Measurements from ENCODE around the gene LGALS3BP. TPM values are rescaled to one million over a fixed set of nuclear protein-coding genes. Genes with fewer than 3 reads are reported as not detected.
A peak's percentile ranks its signal among the peaks of the same experiment; 100 is the strongest.

Gene LGALS3BP
- total RNA-seq, 2 experiments from 2014 or later, result 48.0 to 49.5 TPM

DNA sequence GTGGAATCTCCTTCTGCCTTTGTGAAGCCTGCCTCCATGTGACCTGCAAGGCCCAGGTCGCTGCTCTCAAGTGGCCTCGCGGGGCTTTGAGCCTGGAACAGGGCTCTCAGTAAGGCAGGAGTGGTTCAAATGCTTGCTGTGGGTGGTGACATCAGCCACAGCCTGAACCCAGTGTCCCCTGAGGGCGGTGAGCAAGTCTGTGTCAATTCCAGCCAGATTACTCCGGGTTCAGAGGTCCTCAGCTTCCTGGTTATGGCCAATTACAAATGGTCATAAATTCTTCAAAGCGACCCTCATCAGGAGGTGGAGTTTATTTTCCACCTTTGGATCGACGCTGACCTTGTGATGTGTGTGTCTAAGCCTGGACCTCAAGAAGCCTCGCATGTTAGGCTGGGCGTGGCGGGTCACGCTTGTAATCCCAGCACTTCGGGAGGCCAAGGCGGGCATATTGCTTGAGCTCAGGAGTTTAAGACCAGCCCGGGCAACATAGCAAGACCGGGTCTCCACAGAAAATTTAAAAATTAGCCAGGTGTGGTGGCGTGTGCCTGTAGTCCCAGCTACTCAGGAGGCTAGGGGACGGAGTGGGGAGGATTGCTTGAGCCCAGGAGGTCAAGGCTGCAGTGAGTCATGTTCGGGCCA is 17.3 kb downstream of the LGALS3BP start:
- no peak overlapping the region for H3K27ac Mint-ChIP-seq
- H3K4me3 Mint-ChIP-seq, result no peak overlapping the region
- DNase-seq, result no peak
- intact Hi-C loops (cut with micrococcal nuclease), result no loop called here
- no peaks in the 10 kb centered on the region for H3K36me3 Mint-ChIP-seq
- H3K4me1 Mint-ChIP-seq (ENCODE audit: low read depth), result no peaks in the 10 kb centered on the region
- ChIA-PET POLR2A (no interaction called here), CTCF (interaction anchor here (1.6 kb wide), 1 partner anchor 97 kb away, joined by 6 read pairs; no protein-coding TSS in a partner anchor)
- no peaks in the 10 kb centered on the region for H3K9me3 Mint-ChIP-seq
- no peaks in the 10 kb centered on the region for H3K27me3 Mint-ChIP-seq

DNA sequence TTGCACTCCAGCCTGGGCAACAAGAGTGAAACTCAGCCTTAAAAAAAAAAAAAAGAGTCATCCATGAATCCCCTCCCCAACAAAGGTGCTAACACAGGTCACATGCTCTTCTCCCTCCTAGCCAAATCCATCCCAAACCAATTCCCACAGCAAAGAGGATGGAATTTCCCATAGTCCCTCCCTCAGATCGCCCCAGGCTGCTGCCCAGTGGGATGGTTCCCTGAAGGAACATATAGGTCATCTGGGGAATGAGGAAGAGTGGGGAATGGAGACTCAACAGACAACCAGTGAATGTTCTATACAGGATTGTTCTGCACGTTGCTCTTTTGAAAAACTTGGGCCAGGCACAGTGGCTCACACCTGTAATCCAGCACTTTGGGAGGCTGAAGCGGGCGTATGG is 18.2 kb downstream of the LGALS3BP start:
- ChIA-PET CTCF (interaction anchor here (1.6 kb wide), 1 partner anchor 96 kb away, joined by 6 read pairs; no protein-coding TSS in a partner anchor), POLR2A (no interaction called here)
- DNase-seq, result no peak
- Mint-ChIP-seq H3K4me1 (ENCODE audit: low read depth) (no peaks in the 10 kb centered on the region), H3K27me3 (peaks cover 2% of the 10 kb centered on the region), H3K4me3 (no peak overlapping the region), H3K9me3 (no peaks in the 10 kb centered on the region), H3K27ac (no peak overlapping the region), H3K36me3 (no peaks in the 10 kb centered on the region)
- intact Hi-C loops (cut with micrococcal nuclease), result no loop called here

DNA sequence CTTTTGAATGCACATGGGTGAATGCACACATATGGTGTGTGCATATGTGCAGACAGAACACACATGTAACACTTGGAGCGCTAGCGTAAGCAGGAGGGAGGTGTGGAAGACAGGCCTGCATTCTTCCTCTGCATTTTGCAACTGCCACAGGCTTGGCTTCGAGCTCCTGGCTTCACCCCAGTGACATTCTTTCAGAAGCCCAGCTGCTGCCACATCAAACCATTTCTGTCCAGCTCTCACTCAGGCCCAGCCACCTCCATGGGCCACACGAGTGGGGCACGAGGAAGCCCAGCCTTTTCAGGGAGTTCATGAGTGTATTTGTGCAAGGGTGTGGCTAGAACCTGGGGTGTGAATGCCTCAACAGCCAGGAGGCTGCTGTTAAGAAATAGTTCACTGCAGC is 18.8 kb downstream of the LGALS3BP start:
- ChIA-PET POLR2A (no interaction called here), CTCF (no interaction called here)
- Mint-ChIP-seq H3K4me3 (no peak overlapping the region), H3K9me3 (no peaks in the 10 kb centered on the region), H3K36me3 (no peaks in the 10 kb centered on the region), H3K27ac (no peak overlapping the region), H3K27me3 (peaks cover 2% of the 10 kb centered on the region), H3K4me1 (ENCODE audit: low read depth) (no peaks in the 10 kb centered on the region)
- no peak for DNase-seq
- intact Hi-C loops (cut with micrococcal nuclease), result no loop called here

DNA sequence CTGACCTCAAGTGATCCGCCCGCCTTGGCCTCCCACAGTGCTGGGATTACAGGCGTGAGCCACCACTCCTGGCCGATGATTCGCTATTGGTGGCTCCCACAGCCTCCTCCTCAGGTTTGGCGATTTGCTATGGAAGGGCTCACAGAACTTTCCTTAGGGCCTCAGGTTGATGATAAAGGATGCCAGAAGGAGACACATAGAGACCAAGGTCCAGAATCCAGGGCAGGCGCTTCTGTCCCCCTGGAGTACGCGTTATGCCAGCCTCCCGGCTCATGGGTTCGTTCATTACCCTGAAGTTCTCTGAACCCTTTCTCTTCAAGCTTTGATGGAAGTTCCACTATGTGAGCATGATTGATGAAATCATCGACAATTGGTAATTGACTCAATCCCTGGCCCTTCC is 19.9 kb downstream of the LGALS3BP start:
- Mint-ChIP-seq H3K27me3 (peaks cover 2% of the 10 kb centered on the region), H3K9me3 (no peaks in the 10 kb centered on the region), H3K36me3 (no peaks in the 10 kb centered on the region), H3K27ac (no peak overlapping the region), H3K4me3 (no peak overlapping the region), H3K4me1 (ENCODE audit: low read depth) (peaks cover 2% of the 10 kb centered on the region)
- ChIA-PET CTCF (interaction anchor here (1.0 kb wide), 1 partner anchor 94 kb away, joined by 3 read pairs; no protein-coding TSS in a partner anchor), POLR2A (no interaction called here)
- DNase-seq, result no peak
- intact Hi-C loops (cut with micrococcal nuclease), result no loop called here

DNA sequence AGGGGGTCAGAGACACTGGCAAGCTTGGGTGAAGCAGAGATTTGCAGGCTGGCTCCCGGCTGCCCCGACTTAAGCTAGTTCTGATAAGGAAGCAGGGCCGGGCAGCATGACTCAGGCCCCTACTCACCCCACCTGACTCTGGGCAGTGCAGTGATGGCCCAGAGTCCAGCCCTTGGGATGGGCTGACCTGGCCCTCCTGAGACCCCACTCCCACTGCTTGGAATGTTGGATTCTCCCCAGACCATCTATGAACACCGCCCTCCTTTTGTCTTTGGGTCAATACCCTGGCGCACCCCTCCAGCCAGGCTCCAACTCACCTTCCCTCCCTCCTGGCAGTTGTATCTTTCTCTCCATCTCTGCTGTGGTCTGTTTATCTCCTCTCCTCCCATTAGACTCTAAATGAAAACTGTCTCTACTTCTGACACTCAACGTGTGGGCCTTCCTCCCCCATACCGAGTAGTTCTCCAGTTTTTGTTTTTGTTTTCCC is 21.0 kb downstream of the LGALS3BP start:
- ChIA-PET POLR2A (no interaction called here), CTCF (interaction anchor here (1.0 kb wide), 1 partner anchor 93 kb away, joined by 3 read pairs; no protein-coding TSS in a partner anchor)
- no peak for DNase-seq
- intact Hi-C loops (cut with micrococcal nuclease), result no loop called here
- H3K27ac Mint-ChIP-seq, result no peak overlapping the region
- H3K36me3 Mint-ChIP-seq, result no peaks in the 10 kb centered on the region
- no peak overlapping the region for H3K4me3 Mint-ChIP-seq
- H3K9me3 Mint-ChIP-seq, result no peaks in the 10 kb centered on the region
- H3K27me3 Mint-ChIP-seq, result peaks cover 2% of the 10 kb centered on the region
- peaks cover 2% of the 10 kb centered on the region for H3K4me1 Mint-ChIP-seq (ENCODE audit: low read depth)

DNA sequence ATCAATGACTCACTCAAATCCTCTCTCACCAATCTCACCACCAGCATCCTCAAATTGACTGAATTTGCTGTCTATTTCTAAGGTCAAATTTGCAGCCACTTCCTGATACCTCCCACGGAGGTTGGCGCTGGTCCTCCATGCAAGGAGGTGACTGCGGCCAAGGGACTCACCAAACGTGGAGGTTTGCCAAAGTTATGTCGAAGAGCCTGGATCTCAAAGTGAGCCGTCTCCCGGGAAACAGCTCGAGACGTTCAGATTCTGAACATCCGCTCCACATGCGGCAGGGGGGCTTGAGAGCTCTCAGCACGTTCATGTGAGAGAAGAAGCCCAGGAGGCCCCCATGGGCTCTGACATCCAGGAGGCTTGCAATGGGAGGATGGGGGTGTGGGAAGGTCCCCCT is 22.6 kb downstream of the LGALS3BP start:
- DNase-seq, result no peak
- Mint-ChIP-seq H3K4me1 (ENCODE audit: low read depth) (peaks cover 2% of the 10 kb centered on the region), H3K27ac (no peak overlapping the region), H3K36me3 (no peaks in the 10 kb centered on the region), H3K27me3 (peaks cover 6% of the 10 kb centered on the region), H3K9me3 (no peaks in the 10 kb centered on the region), H3K4me3 (no peak overlapping the region)
- ChIA-PET POLR2A (no interaction called here), CTCF (no interaction called here)
- intact Hi-C loops (cut with micrococcal nuclease), result no loop called here

DNA sequence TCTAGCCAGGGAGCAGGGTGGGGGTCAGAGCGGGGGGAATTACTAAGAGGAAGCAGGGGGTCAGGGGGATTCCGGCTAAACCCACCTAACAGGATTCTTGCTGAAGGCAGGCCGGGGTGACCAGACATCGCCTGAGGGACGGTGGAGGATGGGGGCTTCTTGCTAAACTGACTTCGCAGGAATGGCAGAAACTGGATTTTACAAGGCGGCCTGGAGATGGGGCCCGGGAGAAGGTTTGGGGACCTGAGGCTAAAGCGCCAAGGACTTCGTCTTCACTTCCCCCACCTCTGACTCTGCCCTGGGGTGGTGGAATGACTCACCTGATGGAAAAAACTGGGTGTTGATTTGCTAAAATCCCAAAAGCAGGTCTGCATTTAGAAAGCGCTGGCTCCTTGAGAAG is 23.5 kb downstream of the LGALS3BP start:
- H3K4me3 Mint-ChIP-seq, result no peak overlapping the region
- H3K27ac Mint-ChIP-seq, result no peak overlapping the region
- peaks cover 2% of the 10 kb centered on the region for H3K4me1 Mint-ChIP-seq (ENCODE audit: low read depth)
- peaks cover 6% of the 10 kb centered on the region for H3K27me3 Mint-ChIP-seq
- ChIA-PET CTCF (no interaction called here), POLR2A (no interaction called here)
- intact Hi-C loops (cut with micrococcal nuclease), result no loop called here
- H3K9me3 Mint-ChIP-seq, result peaks cover 4% of the 10 kb centered on the region
- DNase-seq, result peak; percentile 18
- no peaks in the 10 kb centered on the region for H3K36me3 Mint-ChIP-seq

DNA sequence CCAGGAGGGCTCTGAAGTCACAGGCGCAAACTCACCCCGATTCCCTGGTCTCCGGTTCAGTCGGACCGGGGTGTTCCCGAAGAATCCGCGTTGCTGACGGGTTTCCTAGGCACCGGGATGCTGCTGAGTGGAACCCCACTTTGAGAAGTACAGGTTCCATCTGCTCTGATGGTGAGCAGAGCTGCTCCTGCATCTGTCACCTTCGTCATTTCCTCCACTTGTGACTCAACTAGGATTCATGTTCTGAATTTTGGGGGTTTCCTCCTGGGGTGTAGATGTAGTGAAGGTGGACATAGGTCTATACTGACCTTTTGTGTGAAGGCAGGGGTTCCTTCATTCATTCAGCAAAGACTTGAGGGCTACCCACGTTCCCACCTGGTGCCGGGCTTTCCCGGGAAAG is 25.0 kb downstream of the LGALS3BP start:
- ChIA-PET POLR2A (no interaction called here), CTCF (no interaction called here)
- peak; percentile 40 for DNase-seq
- H3K36me3 Mint-ChIP-seq, result peaks cover 1% of the 10 kb centered on the region
- intact Hi-C loops (cut with micrococcal nuclease), result no loop called here
- H3K27ac Mint-ChIP-seq, result no peak overlapping the region
- H3K9me3 Mint-ChIP-seq, result peaks cover 18% of the 10 kb centered on the region
- H3K4me1 Mint-ChIP-seq (ENCODE audit: low read depth), result peaks cover 2% of the 10 kb centered on the region
- H3K4me3 Mint-ChIP-seq, result no peak overlapping the region
- peaks cover 7% of the 10 kb centered on the region for H3K27me3 Mint-ChIP-seq

DNA sequence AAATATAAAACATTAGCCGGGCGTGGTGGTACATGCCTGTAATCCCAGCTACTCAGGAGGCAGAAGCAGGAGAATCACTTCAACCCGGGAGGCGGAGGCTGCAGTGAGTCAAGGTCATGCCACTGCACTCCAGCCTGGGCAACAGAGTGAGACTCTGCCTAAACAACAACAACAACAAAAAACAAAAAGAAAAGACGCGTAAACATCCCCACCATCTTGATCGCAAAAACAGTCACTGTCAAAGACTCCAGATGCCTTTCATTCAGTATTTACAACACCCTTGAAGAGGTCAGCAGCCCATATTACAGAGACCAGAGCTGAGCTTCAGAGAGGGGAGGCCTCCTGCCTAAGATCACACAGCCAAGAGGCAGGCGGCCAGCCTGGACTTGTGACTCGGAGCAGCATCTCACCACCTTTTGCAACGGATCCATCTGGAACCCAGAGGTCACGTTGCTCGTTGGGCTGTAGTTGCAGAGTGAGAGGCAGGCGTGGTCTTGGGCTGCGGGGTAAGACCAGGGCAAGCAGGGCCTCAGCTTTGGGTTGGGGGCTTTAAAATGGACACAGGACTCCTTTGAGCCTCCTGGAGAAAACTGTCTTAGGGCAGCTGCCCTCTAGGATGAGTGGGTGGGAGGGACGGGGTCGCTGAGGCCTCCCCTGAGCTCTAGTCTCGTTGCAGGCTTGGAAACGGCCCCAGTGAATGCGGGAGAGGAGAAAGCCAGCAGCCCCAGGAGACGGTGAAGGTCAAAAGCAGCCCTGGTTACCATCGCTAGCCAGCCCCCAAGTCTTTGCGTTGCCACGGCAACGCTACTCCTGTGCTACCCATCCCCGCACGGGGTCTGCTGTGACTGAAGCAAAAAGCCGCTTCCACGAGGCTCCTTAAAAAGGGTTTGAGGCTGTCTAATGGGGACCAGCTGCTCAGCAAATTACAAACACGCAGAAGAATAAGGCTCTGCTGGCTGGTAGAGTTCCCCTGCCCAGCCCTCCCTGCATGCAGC is 26.1 kb downstream of the LGALS3BP start:
- Mint-ChIP-seq H3K4me1 (ENCODE audit: low read depth) (peaks cover 2% of the 10 kb centered on the region), H3K27me3 (peaks cover 7% of the 10 kb centered on the region), H3K36me3 (peaks cover 1% of the 10 kb centered on the region), H3K9me3 (peaks cover 22% of the 10 kb centered on the region), H3K27ac (no peak overlapping the region), H3K4me3 (no peak overlapping the region)
- intact Hi-C loops (cut with micrococcal nuclease), result no loop called here
- DNase-seq, result no peak
- ChIA-PET POLR2A (no interaction called here), CTCF (interaction anchor here (0.8 kb wide), 1 partner anchor 1850 kb away, joined by 3 read pairs; no protein-coding TSS in a partner anchor)

DNA sequence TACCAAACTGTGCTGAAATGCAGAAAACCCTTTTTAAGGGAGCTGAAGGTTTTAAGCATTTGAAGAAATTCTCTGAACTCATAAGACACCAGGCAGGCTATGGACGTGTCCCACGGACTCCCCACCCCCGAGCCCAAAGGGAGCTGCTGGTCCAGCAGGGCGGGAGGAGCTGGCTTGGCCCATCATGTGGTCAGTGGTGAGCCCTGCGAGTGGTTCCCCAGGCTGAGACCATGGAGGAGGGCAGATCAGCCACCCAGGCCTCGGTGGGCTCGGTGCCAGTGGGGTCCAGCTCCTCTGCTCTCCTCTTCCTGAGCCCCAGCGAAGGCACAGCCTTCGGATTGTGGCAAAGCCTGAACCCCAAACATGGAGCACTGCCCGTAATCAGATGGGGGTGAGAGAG is 27.0 kb downstream of the LGALS3BP start:
- ChIA-PET POLR2A (no interaction called here), CTCF (interaction anchor here (0.8 kb wide), 1 partner anchor 1851 kb away, joined by 3 read pairs; no protein-coding TSS in a partner anchor)
- peaks cover 2% of the 10 kb centered on the region for H3K4me1 Mint-ChIP-seq (ENCODE audit: low read depth)
- DNase-seq, result no peak
- peaks cover 1% of the 10 kb centered on the region for H3K36me3 Mint-ChIP-seq
- intact Hi-C loops (cut with micrococcal nuclease), result no loop called here
- peaks cover 22% of the 10 kb centered on the region for H3K9me3 Mint-ChIP-seq
- H3K27ac Mint-ChIP-seq, result no peak overlapping the region
- H3K4me3 Mint-ChIP-seq, result no peak overlapping the region
- H3K27me3 Mint-ChIP-seq, result peaks cover 8% of the 10 kb centered on the region

DNA sequence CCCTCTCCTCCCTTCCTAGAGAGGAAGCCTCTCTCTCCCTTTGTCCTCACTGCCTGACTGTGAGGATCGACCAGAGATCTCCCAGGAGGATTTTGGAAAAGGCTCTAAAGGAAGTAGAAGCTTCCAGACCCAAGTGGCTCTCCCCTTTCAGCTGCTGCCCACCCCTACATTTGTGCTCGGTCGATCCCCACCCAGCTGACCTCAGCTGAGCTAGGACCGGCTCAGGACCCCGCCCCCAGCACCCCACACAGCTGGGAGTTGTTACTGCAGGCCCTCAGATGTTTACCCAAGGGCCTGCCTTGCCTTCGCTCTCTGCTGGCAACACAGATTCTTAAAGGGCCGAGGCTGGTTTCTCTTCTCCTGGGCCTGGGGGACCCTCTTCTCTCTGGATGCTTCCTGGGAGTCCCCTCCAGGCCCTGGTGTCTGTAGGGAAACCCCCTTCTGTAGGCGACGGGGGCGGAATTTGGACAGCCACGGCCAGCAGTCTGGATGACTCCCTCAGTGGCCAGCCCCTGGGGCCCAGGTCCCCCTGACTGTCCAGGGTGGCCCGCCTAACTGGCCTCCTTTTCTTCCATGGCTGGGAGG is 27.7 kb downstream of the LGALS3BP start:
- Mint-ChIP-seq H3K9me3 (peaks cover 22% of the 10 kb centered on the region), H3K4me1 (ENCODE audit: low read depth) (peaks cover 2% of the 10 kb centered on the region), H3K27ac (no peak overlapping the region), H3K27me3 (peaks cover 8% of the 10 kb centered on the region), H3K36me3 (peaks cover 1% of the 10 kb centered on the region), H3K4me3 (no peak overlapping the region)
- ChIA-PET CTCF (no interaction called here), POLR2A (no interaction called here)
- intact Hi-C loops (cut with micrococcal nuclease), result no loop called here
- DNase-seq, result no peak

DNA sequence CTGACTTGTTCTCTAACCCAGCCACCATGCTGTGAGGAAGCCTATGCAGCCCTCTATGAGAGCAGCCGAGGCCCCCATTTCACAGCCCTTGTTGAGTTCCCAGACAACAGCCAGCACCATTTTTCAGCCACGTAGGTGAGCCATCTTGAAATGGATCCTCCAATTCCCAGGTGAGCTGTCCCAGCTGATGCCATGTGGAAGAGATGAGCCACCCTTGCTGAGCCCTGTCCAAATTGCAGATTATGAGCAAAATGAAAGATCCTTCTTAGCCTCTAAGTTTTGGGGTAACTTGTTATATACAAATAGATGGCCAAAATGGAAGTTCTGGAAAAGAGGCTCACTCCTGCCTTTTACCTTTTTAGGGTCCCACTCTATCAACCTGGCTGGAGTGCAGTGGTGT is 28.9 kb downstream of the LGALS3BP start:
- intact Hi-C loops (cut with micrococcal nuclease), result no loop called here
- Mint-ChIP-seq H3K36me3 (peaks cover 1% of the 10 kb centered on the region), H3K27ac (no peak overlapping the region), H3K9me3 (peaks cover 22% of the 10 kb centered on the region), H3K4me1 (ENCODE audit: low read depth) (peaks cover 2% of the 10 kb centered on the region), H3K4me3 (no peak overlapping the region), H3K27me3 (peaks cover 7% of the 10 kb centered on the region)
- POLR2A ChIA-PET, result no interaction called here
- no peak for DNase-seq
- CTCF ChIA-PET, result interaction anchor here (1.3 kb wide), 1 partner anchor 85 kb away, joined by 3 read pairs; no protein-coding TSS in a partner anchor

All from activated CD4-positive, alpha-beta memory T cell treated with anti-CD3 and anti-CD28 coated beads for 36 hours (primary cell).